Measurements from ENCODE around the gene RIN2. TPM values are rescaled to one million over a fixed set of nuclear protein-coding genes. Genes with fewer than 3 reads are reported as not detected.

RIN2 gene
- total and polyA plus RNA-seq, 2 of the 13 experiments (the other 11 are each of a cell fraction or from before 2014, with no cell fraction given) = 2.5 to 5.1 TPM

- POLR2A ChIA-PET = interaction anchor here (1.4 kb wide), 1 partner anchor 27 kb away, joined by 3 read pairs; no protein-coding TSS in a partner anchor
- peaks cover 14% of the 10 kb centered on the region for H3K4me1 ChIP-seq (ENCODE audit: insufficient read depth, low read length)
- no peaks in the 10 kb centered on the region for H3K79me2 ChIP-seq (ENCODE audit: insufficient read depth, low read length)
- no peak overlapping the region for H3K4me3 ChIP-seq (replicated peaks in 1 of 3; ENCODE audit: insufficient read depth in 1 of 3, low read depth in 2 of 3, low read length in 3 of 3)
- no peak for TF ChIP-seq NCOR1 (IDR thresholded peaks at IDR 0.05; ENCODE audit: borderline replicate concordance, low read length)
- TF ChIP-seq, protein P1, sequence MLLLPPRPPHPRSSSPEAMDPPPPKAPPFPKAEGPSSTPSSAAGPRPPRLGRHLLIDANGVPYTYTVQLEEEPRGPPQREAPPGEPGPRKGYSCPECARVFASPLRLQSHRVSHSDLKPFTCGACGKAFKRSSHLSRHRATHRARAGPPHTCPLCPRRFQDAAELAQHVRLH (CRISPR knock-in tag; IDR thresholded peaks at IDR 0.05; ENCODE audit: borderline replicate concordance, low read depth) = no peak
- no peak overlapping the region for H2AFZ ChIP-seq (ENCODE audit: low read length)
- H3K27ac ChIP-seq (ENCODE audit: extremely low read length, insufficient read depth, low read length) = no peak overlapping the region
- CTCF ChIA-PET (ENCODE audit: low intra/inter-chr PET ratio, low total read pairs) = interaction anchor here (3.0 kb wide), 1 partner anchor 209 kb away, joined by 23 read pairs; no protein-coding TSS in a partner anchor
- ATAC-seq (no peak), FAIRE-seq (no peak), DNase-seq (ENCODE audit: low spot score) (no peak)
- in situ Hi-C loops (cut with HindIII; ENCODE audit: extremely low pct_ligation_motif_present, low pct_unique_long_range_greater_than_20kb) (loop anchor here (5.0 kb wide), 1 partner anchor 211 kb away; no protein-coding TSS in a partner anchor), intact Hi-C loops (cut with micrococcal nuclease; ENCODE audit: unreplicated experiment) (loop anchor here (1.0 to 5.0 kb wide), 5 partner anchors 17 to 209 kb away; no protein-coding TSS in a partner anchor)
- H3K36me3 ChIP-seq (replicated peaks in 1 of 2; ENCODE audit: control insufficient read depth in 1 of 2, insufficient read depth in 2 of 2, low read length in 2 of 2) = no peaks in the 10 kb centered on the region
- no peak overlapping the region for H3K9ac ChIP-seq (ENCODE audit: insufficient read depth, low read depth, low read length)
- H4K20me1 ChIP-seq (ENCODE audit: insufficient read depth, low read length) = no peaks in the 10 kb centered on the region
- WGBS (ENCODE audit: low lambda C conversion rate) = 91% methylated on average over 1 of the region's 1 CpG
- H3K4me2 ChIP-seq (ENCODE audit: low read depth, low read length) = no peak overlapping the region
- H3K27me3 ChIP-seq (ENCODE audit: control insufficient read depth in 1 of 2, insufficient read depth in 2 of 2, low read length in 2 of 2) = no peaks in the 10 kb centered on the region
- no TSS peak for BruUV-seq (replicated peaks)
- peaks cover 16% of the 10 kb centered on the region for H3K9me3 ChIP-seq (ENCODE audit: low read length)
Measured at GRCh38 chr20:19785983-19786285, 27.9 kb downstream of the RIN2 start.

GRCh38 chr20:19786311-19786710, 28.3 kb downstream of the RIN2 start:
- Histone ChIP-seq H4K20me1 (ENCODE audit: insufficient read depth, low read length) (no peaks in the 10 kb centered on the region), H3K4me2 (ENCODE audit: low read depth, low read length) (no peak overlapping the region), H3K4me3 (replicated peaks in 1 of 3; ENCODE audit: insufficient read depth in 1 of 3, low read depth in 2 of 3, low read length in 3 of 3) (no peak overlapping the region), H2AFZ (ENCODE audit: low read length) (no peak overlapping the region), H3K4me1 (ENCODE audit: insufficient read depth, low read length) (peaks cover 14% of the 10 kb centered on the region), H3K9ac (ENCODE audit: insufficient read depth, low read depth, low read length) (no peak overlapping the region), H3K79me2 (ENCODE audit: insufficient read depth, low read length) (no peaks in the 10 kb centered on the region), H3K27me3 (ENCODE audit: control insufficient read depth in 1 of 2, insufficient read depth in 2 of 2, low read length in 2 of 2) (no peaks in the 10 kb centered on the region), H3K9me3 (ENCODE audit: low read length) (peaks cover 16% of the 10 kb centered on the region), H3K36me3 (replicated peaks in 1 of 2; ENCODE audit: control insufficient read depth in 1 of 2, insufficient read depth in 2 of 2, low read length in 2 of 2) (no peaks in the 10 kb centered on the region), H3K27ac (ENCODE audit: extremely low read length, insufficient read depth, low read length) (no peak overlapping the region)
- intact Hi-C loops (cut with micrococcal nuclease; ENCODE audit: unreplicated experiment) (loop anchor here (5.0 kb wide), 1 partner anchor 101 kb away; no protein-coding TSS in a partner anchor), in situ Hi-C loops (cut with HindIII; ENCODE audit: extremely low pct_ligation_motif_present, low pct_unique_long_range_greater_than_20kb) (loop anchor here (5.0 kb wide), 1 partner anchor 211 kb away; no protein-coding TSS in a partner anchor)
- no TSS peak for BruUV-seq (replicated peaks)
- FAIRE-seq (no peak), DNase-seq (ENCODE audit: low spot score) (no peak), ATAC-seq (no peak)
- WGBS (ENCODE audit: low lambda C conversion rate) = 75% methylated on average over 5 of the region's 5 CpGs
- CTCF ChIA-PET (ENCODE audit: low intra/inter-chr PET ratio, low total read pairs) = interaction anchor here (3.0 kb wide), 1 partner anchor 209 kb away, joined by 23 read pairs; no protein-coding TSS in a partner anchor
- TF ChIP-seq GPN1 (CRISPR knock-in tag; IDR thresholded peaks at IDR 0.05; ENCODE audit: borderline replicate concordance) (no peak), DPF2 (CRISPR knock-in tag; IDR thresholded peaks at IDR 0.05; ENCODE audit: borderline replicate concordance, low read depth) (no peak), ETV6 (CRISPR knock-in tag; conservative IDR thresholded peaks at IDR 0.05) (no peak), KAT7 (CRISPR knock-in tag; IDR thresholded peaks at IDR 0.05; ENCODE audit: borderline replicate concordance) (no peak), SRF (IDR thresholded peaks at IDR 0.05; ENCODE audit: low read depth, low read length) (no peak), REL (CRISPR knock-in tag; conservative IDR thresholded peaks at IDR 0.05) (no peak), PHF21A (CRISPR knock-in tag; IDR thresholded peaks at IDR 0.05) (no peak), TAF15 (IDR thresholded peaks at IDR 0.05; ENCODE audit: low read depth, low read length, poor library complexity, severe bottlenecking) (no peak), GMEB2 (CRISPR knock-in tag; IDR thresholded peaks at IDR 0.05; ENCODE audit: low read depth) (no peak), ZNF776 (CRISPR knock-in tag; IDR thresholded peaks at IDR 0.05) (no peak), HDAC2 (CRISPR knock-in tag; IDR thresholded peaks at IDR 0.05) (no peak), ERF (CRISPR knock-in tag; IDR thresholded peaks at IDR 0.05) (no peak)
- POLR2A ChIA-PET = interaction anchor here (1.4 kb wide), 1 partner anchor 27 kb away, joined by 3 read pairs; no protein-coding TSS in a partner anchor

All from HepG2 (cell line).